Kidney (tissue), 14 donors: ENCODE measurements around the gene SCLY. TPM values are rescaled to one million over a fixed set of nuclear protein-coding genes. Genes with fewer than 3 reads are reported as not detected.

ENCODE experiments used
- DNase-seq, 5 donors: peaks; one replicate each; pipeline ENCODE4 v3.0.0-alpha.2; 2013 to 2020
- FAIRE-seq: peaks from 2 replicates; lab custom pipeline; 2012; peaks lifted over from hg19 to GRCh38; lab: Jason Lieb, UNC
- H3K27ac ChIP-seq, 2 donors: one replicate each; pipeline ENCODE4 v1.7.0; 2013; ENCODE audit warnings: low read depth in 2 of 2, low read length in 2 of 2, inconsistent platforms in 1 of 2
- H3K27me3 ChIP-seq: one replicate; pipeline ENCODE4 v1.7.1; 2013; ENCODE audit warnings: low read length, inconsistent platforms; ENCODE audit not compliant: control insufficient read depth, insufficient read depth
- H3K36me3 ChIP-seq, 3 donors: one replicate each; pipeline versions ENCODE4 v1.7.0 to v1.7.1; 2013; ENCODE audit warnings: low read length in 3 of 3, control low read depth in 1 of 3, inconsistent platforms in 1 of 3; ENCODE audit not compliant: insufficient read depth in 3 of 3, control insufficient read depth in 2 of 3
- H3K4me1 ChIP-seq, 3 donors: one replicate each; pipeline versions ENCODE4 v1.7.0 to v1.7.1; 2013; ENCODE audit warnings: low read length in 3 of 3, inconsistent platforms in 1 of 3, low read depth in 1 of 3; ENCODE audit not compliant: control insufficient read depth in 2 of 3, insufficient read depth in 2 of 3
- H3K4me3 ChIP-seq, 3 donors: one replicate each; pipeline versions ENCODE4 v1.7.0 to v1.8.1; 2013; ENCODE audit warnings: low read length in 3 of 3, control low read depth in 1 of 3, inconsistent platforms in 1 of 3
- H3K9ac ChIP-seq, 3 donors: one replicate each; pipeline versions ENCODE4 v1.7.0 to v1.7.1; 2013; ENCODE audit warnings: low read length in 3 of 3, control low read depth in 1 of 3, inconsistent platforms in 1 of 3
- H3K9me3 ChIP-seq, 3 donors: one replicate each; pipeline versions ENCODE4 v1.7.0 to v1.7.1; 2013; ENCODE audit warnings: low read length in 3 of 3, control low read depth in 1 of 3, inconsistent platforms in 1 of 3; ENCODE audit not compliant: control insufficient read depth in 2 of 3, insufficient read depth in 1 of 3
- CTCF ChIP-seq: IDR thresholded peaks from 3 replicates; pipeline ENCODE4 v1.5.1; 2012; ENCODE audit warnings: mild to moderate bottlenecking, moderate library complexity, borderline replicate concordance; ENCODE audit not compliant: insufficient read depth; ENCODE audit errors: extremely low read depth
- intact Hi-C: fragments of 100-400 bp; cut with DNase I; formaldehyde crosslinking; loops from one replicate; pipeline ENCODE4 v1.11.1; 2022
- polyA plus RNA-seq: library from polyadenylated mRNA; stranded (reverse); fragments of 350-450 nt; fragmentation: Illumina TruSeq; extraction: RNeasy Lipid Tissue Mini Kit (QIAGEN cat#74804); gene quantifications from one replicate; pipeline ENCODE4 v1.2.3, GENCODE V29; 2014; ENCODE audit warnings: low read depth, low replicate concordance; ENCODE audit not compliant: insufficient read depth
- total RNA-seq: library from RNA; stranded (reverse); fragmentation: NEBNext Ultra II Directional; extraction: Animal tissue kit (Norgen Biotek cat#: 25700); gene quantifications from one replicate; pipeline ENCODE4 v1.2.1, GENCODE V29; 2021
- donor health status: control.
- donor health status: control.
- donor health status: control.
- donor health status: control.
- donor health status: control.
- donor health status: DM: yes; HTN: yes; CAD: no.
- donor health status: Normal renal cell carcinoma (clear cell type).

The SCLY gene
- total and polyA plus RNA-seq, 2 donors from 2014 or later: 18.3 to 21.9 TPM

- FAIRE-seq (no peak), DNase-seq (no peak)
- no peak for TF ChIP-seq CTCF
- H3K9me3 ChIP-seq: no peaks in the 10 kb centered on the region
- H3K27ac ChIP-seq: peak overlapping the region; percentile 17 to 38
- H3K9ac ChIP-seq: no peak overlapping the region
- H3K4me3 ChIP-seq: no peak overlapping the region
- H3K27me3 ChIP-seq: no peaks in the 10 kb centered on the region
- H3K36me3 ChIP-seq: no peaks in the 10 kb centered on the region
- intact Hi-C loops: no loop called here
- H3K4me1 ChIP-seq: peaks cover 0 to 16% (median 15%) of the 10 kb centered on the region in 3 donors
These were observed 2.8 kb downstream of the SCLY start for GRCh38 chr2:238063414-238064189.

- no peak for TF ChIP-seq CTCF
- no peak overlapping the region for H3K27ac ChIP-seq
- H3K4me1 ChIP-seq: peaks cover 0 to 18% (median 16%) of the 10 kb centered on the region in 3 donors
- H3K27me3 ChIP-seq: no peaks in the 10 kb centered on the region
- no peak overlapping the region for H3K9ac ChIP-seq
- intact Hi-C loops: no loop called here
- peak overlapping the region in 1 of 3 donors; percentile 10 for H3K4me3 ChIP-seq
- no peaks in the 10 kb centered on the region for H3K9me3 ChIP-seq
- FAIRE-seq (no peak), DNase-seq (peak in 2 of 5 donors; percentile 16 to 49)
- no peaks in the 10 kb centered on the region for H3K36me3 ChIP-seq
These were observed 3.6 kb downstream of the SCLY start for GRCh38 chr2:238064376-238064775.

GRCh38 chr2:238065071-238065846 lies 4.5 kb downstream of the SCLY start:
- DNase-seq (peak in 2 of 5 donors; percentile 18 to 25), FAIRE-seq (no peak)
- intact Hi-C loops: no loop called here
- Histone ChIP-seq H3K9me3 (no peaks in the 10 kb centered on the region), H3K27ac (peak overlapping the region in 1 of 2 donors; percentile 20), H3K27me3 (no peaks in the 10 kb centered on the region), H3K4me1 (peaks cover 0 to 16% (median 9%) of the 10 kb centered on the region in 3 donors), H3K36me3 (peaks cover 0 to 4% (median 0%) of the 10 kb centered on the region in 3 donors), H3K4me3 (peak overlapping the region in 2 of 3 donors; percentile 28 to 32), H3K9ac (peak overlapping the region in 1 of 3 donors; percentile 53)
- TF ChIP-seq CTCF: no peak
